Measurements from ENCODE around the gene ASCC1.
"Not testable (repeated sequence)": the region's sequence is repeated elsewhere in the genome, so short reads cannot be mapped to it uniquely, and the experiment has no call there.

ASCC1 gene

GRCh38 chr10:72122221-72122620, 93.9 kb downstream of the ASCC1 start:
- Histone ChIP-seq H3K27ac (ENCODE audit: low read depth in 2 of 2, low read length in 2 of 2) (no peak overlapping the region), H3K36me3 (ENCODE audit: control insufficient read depth in 2 of 2, insufficient read depth in 2 of 2, low read length in 2 of 2) (no peaks in the 10 kb centered on the region), H3K9me3 (ENCODE audit: control insufficient read depth in 2 of 2, low read length in 2 of 2) (no peaks in the 10 kb centered on the region)

GRCh38 chr10:72121389-72121788, 94.7 kb downstream of the ASCC1 start:
- Histone ChIP-seq H3K27me3 (ENCODE audit: control insufficient read depth in 2 of 2, insufficient read depth in 2 of 2, low read length in 2 of 2) (no peaks in the 10 kb centered on the region), H3K4me1 (ENCODE audit: control insufficient read depth in 2 of 2, insufficient read depth in 2 of 2, low read length in 2 of 2) (peaks cover 0 to 3% of the 10 kb centered on the region in 2 donors), H3K4me3 (ENCODE audit: low read length in 2 of 2) (no peak overlapping the region), H3K27ac (ENCODE audit: low read depth in 2 of 2, low read length in 2 of 2) (no peak overlapping the region), H3K36me3 (ENCODE audit: control insufficient read depth in 2 of 2, insufficient read depth in 2 of 2, low read length in 2 of 2) (no peaks in the 10 kb centered on the region), H3K9me3 (ENCODE audit: control insufficient read depth in 2 of 2, low read length in 2 of 2) (no peaks in the 10 kb centered on the region), H3K9ac (ENCODE audit: low read depth in 1 of 2, low read length in 2 of 2) (no peak overlapping the region)

More at GRCh38 chr10:72122221-72122620, 93.9 kb downstream of the ASCC1 start:
- Histone ChIP-seq H3K27me3 (ENCODE audit: control insufficient read depth in 2 of 2, insufficient read depth in 2 of 2, low read length in 2 of 2) (no peaks in the 10 kb centered on the region), H3K4me3 (ENCODE audit: low read length in 2 of 2) (no peak overlapping the region), H3K4me1 (ENCODE audit: control insufficient read depth in 2 of 2, insufficient read depth in 2 of 2, low read length in 2 of 2) (peaks cover 0 to 3% of the 10 kb centered on the region in 2 donors), H3K9ac (ENCODE audit: low read depth in 1 of 2, low read length in 2 of 2) (no peak overlapping the region)

DNA sequence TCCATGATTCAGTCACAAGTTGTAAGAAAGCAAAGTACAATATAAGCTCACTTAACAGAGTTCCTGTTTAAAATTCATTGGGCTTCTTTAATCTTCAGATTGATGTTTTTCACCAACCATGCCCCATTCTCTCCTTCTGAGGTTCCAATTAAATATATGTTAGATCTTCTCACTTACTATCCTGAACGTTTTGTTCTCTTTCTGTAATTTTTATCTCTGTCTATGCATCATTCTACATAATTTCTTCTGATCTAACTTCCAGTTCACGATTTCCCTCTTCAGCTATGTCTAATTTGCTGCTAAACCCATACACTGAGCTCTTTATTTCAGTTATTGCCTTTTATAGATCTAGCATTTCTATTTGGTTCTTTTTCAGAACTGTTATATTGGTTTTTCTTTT, 99.7 kb downstream of the ASCC1 start:
- Histone ChIP-seq H3K4me1 (ENCODE audit: control insufficient read depth in 2 of 2, insufficient read depth in 2 of 2, low read length in 2 of 2) (no peaks in the 10 kb centered on the region), H3K4me3 (ENCODE audit: low read length in 2 of 2) (no peak overlapping the region), H3K9ac (ENCODE audit: low read depth in 1 of 2, low read length in 2 of 2) (no peak overlapping the region), H3K9me3 (ENCODE audit: control insufficient read depth in 2 of 2, low read length in 2 of 2) (no peaks in the 10 kb centered on the region), H3K36me3 (ENCODE audit: control insufficient read depth in 2 of 2, insufficient read depth in 2 of 2, low read length in 2 of 2) (no peaks in the 10 kb centered on the region), H3K27me3 (ENCODE audit: control insufficient read depth in 2 of 2, insufficient read depth in 2 of 2, low read length in 2 of 2) (no peaks in the 10 kb centered on the region), H3K27ac (ENCODE audit: low read depth in 2 of 2, low read length in 2 of 2) (no peak overlapping the region)

- Histone ChIP-seq H3K4me3 (ENCODE audit: low read length in 2 of 2) (no peak overlapping the region), H3K27me3 (ENCODE audit: control insufficient read depth in 2 of 2, insufficient read depth in 2 of 2, low read length in 2 of 2) (no peaks in the 10 kb centered on the region), H3K27ac (ENCODE audit: low read depth in 2 of 2, low read length in 2 of 2) (no peak overlapping the region), H3K4me1 (ENCODE audit: control insufficient read depth in 2 of 2, insufficient read depth in 2 of 2, low read length in 2 of 2) (peaks cover 2% of the 10 kb centered on the region in 2 donors), H3K9me3 (ENCODE audit: control insufficient read depth in 2 of 2, low read length in 2 of 2) (no peaks in the 10 kb centered on the region), H3K36me3 (ENCODE audit: control insufficient read depth in 2 of 2, insufficient read depth in 2 of 2, low read length in 2 of 2) (no peaks in the 10 kb centered on the region), H3K9ac (ENCODE audit: low read depth in 1 of 2, low read length in 2 of 2) (no peak overlapping the region)
Measured at GRCh38 chr10:72114706-72115450, 101.2 kb downstream of the ASCC1 start.

DNA sequence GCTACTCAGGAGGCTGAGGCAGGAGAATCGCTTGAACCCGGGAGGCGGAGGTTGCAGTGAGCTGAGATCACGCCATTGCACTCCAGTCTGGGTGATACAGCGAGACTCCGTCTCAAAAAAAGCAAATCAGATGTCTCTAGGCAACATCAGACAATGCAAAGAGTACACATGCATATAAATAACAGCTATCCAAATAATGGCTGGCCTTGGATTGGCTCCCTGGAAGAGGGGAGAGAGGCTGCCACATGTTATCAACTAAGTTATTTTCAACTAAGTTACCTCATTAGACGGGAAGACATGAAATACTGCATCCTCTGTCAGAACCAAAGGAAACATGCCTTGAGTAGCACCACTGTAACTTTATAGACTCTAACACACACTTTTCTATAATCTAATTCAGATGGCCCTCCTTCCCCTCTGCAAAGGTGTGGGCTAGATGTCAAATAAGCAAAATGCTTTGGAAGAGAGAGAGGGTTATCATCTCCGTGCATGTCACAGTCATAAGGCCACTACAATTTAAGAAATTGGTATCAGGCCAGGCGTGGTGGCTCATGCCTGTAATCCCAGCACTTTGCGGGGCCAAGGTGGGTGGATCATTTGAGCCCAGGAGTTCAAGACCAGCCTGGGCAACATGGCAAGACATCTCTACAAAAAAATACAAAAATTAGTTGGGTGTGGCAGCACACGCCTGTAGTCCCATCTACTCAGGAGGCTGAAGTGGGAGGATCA, 105.2 kb downstream of the ASCC1 start:
- Histone ChIP-seq H3K4me3 (ENCODE audit: low read length in 2 of 2) (no peak overlapping the region), H3K27ac (ENCODE audit: low read depth in 2 of 2, low read length in 2 of 2) (no peak overlapping the region)

DNA sequence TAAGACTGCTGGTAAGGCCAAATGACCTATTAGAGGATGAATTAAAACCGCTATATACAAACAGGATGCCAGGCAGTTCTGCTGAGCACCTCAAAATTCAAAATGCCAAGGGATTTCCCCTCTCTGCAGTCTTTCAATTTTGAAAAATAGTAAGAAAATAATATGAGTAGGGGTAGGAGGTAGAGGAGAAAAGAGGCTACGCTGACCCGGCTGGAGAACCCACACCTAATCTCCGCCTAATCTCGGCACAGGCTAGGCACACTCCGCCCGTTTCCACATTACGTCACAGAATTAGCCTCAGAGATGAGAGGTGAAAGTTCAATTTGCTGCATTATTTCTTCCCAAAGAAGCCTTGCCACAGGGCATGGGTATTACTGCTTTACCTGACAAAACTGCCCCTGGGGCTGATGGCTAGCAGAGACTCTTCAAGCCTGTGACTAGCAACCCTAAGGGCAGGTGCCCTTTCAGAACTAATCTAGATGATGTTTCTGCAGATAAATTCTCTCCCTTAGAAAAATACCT, 106.4 kb downstream of the ASCC1 start:
- H3K9me3 ChIP-seq (ENCODE audit: control insufficient read depth in 2 of 2, low read length in 2 of 2) = no peaks in the 10 kb centered on the region
- no peaks in the 10 kb centered on the region for H3K27me3 ChIP-seq (ENCODE audit: control insufficient read depth in 2 of 2, insufficient read depth in 2 of 2, low read length in 2 of 2)
- H3K9ac ChIP-seq (ENCODE audit: low read depth in 1 of 2, low read length in 2 of 2) = no peak overlapping the region
- no peak overlapping the region for H3K27ac ChIP-seq (ENCODE audit: low read depth in 2 of 2, low read length in 2 of 2)
- H3K4me3 ChIP-seq (ENCODE audit: low read length in 2 of 2) = no peak overlapping the region
- peaks cover 9% of the 10 kb centered on the region in 2 donors for H3K4me1 ChIP-seq (ENCODE audit: control insufficient read depth in 2 of 2, insufficient read depth in 2 of 2, low read length in 2 of 2)
- H3K36me3 ChIP-seq (ENCODE audit: control insufficient read depth in 2 of 2, insufficient read depth in 2 of 2, low read length in 2 of 2) = no peaks in the 10 kb centered on the region

More for the DNA sequence above, 105.2 kb downstream of the ASCC1 start:
- H3K4me1 ChIP-seq (ENCODE audit: control insufficient read depth in 2 of 2, insufficient read depth in 2 of 2, low read length in 2 of 2) = peaks cover 9% of the 10 kb centered on the region in 2 donors
- H3K9me3 ChIP-seq (ENCODE audit: control insufficient read depth in 2 of 2, low read length in 2 of 2) = no peaks in the 10 kb centered on the region
- no peaks in the 10 kb centered on the region for H3K36me3 ChIP-seq (ENCODE audit: control insufficient read depth in 2 of 2, insufficient read depth in 2 of 2, low read length in 2 of 2)
- no peaks in the 10 kb centered on the region for H3K27me3 ChIP-seq (ENCODE audit: control insufficient read depth in 2 of 2, insufficient read depth in 2 of 2, low read length in 2 of 2)
- no peak overlapping the region for H3K9ac ChIP-seq (ENCODE audit: low read depth in 1 of 2, low read length in 2 of 2)

DNA sequence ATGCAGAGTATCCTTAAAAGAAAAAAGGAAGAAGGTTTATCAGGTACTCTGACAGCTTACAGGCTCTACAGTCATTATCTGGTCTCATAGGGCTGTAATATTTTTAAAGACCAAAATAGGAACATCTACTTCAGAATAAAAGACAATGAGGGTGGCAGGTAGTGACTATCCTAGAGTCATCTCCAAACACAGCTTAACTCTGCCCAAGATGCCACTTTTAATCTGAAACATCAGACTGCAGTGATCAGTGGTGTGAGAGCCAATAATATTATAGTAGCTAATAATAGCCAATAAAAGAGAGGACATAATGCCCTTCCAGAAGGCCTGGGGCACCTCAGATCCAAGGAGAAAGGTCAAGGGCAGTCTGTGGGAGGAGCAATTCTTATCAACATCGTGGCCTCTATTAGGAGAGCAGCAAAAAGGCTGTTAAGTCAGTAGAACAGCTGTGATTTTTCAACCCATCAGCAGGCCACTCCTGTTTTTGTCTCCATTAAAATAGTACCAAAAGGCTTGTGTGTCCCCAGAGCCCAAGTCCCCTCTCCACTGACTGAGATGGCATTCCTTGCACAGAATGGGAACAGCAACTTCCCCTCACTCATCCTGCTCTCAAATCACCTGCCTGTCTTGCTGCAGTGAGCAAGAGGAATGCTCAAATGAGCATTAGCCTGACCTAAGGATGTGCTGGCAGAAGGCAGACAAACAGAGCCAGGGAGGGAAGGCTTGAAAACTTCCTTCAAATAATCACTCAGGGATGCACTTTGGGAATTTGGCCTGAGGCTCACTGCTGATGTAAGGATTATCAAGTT, 107.0 kb downstream of the ASCC1 start:
- Histone ChIP-seq H3K27ac (ENCODE audit: low read depth in 2 of 2, low read length in 2 of 2) (no peak overlapping the region), H3K27me3 (ENCODE audit: control insufficient read depth in 2 of 2, insufficient read depth in 2 of 2, low read length in 2 of 2) (no peaks in the 10 kb centered on the region), H3K36me3 (ENCODE audit: control insufficient read depth in 2 of 2, insufficient read depth in 2 of 2, low read length in 2 of 2) (no peaks in the 10 kb centered on the region), H3K4me1 (ENCODE audit: control insufficient read depth in 2 of 2, insufficient read depth in 2 of 2, low read length in 2 of 2) (peaks cover 9% of the 10 kb centered on the region in 2 donors), H3K9ac (ENCODE audit: low read depth in 1 of 2, low read length in 2 of 2) (no peak overlapping the region), H3K9me3 (ENCODE audit: control insufficient read depth in 2 of 2, low read length in 2 of 2) (no peaks in the 10 kb centered on the region), H3K4me3 (ENCODE audit: low read length in 2 of 2) (no peak overlapping the region)

GRCh38 chr10:72108004-72108370, 108.1 kb downstream of the ASCC1 start:
- H3K4me3 ChIP-seq (ENCODE audit: low read length in 2 of 2); H3K36me3 ChIP-seq (ENCODE audit: control insufficient read depth in 2 of 2, insufficient read depth in 2 of 2, low read length in 2 of 2); H3K27ac ChIP-seq (ENCODE audit: low read depth in 2 of 2, low read length in 2 of 2); H3K4me1 ChIP-seq (ENCODE audit: control insufficient read depth in 2 of 2, insufficient read depth in 2 of 2, low read length in 2 of 2); H3K27me3 ChIP-seq (ENCODE audit: control insufficient read depth in 2 of 2, insufficient read depth in 2 of 2, low read length in 2 of 2); H3K9ac ChIP-seq (ENCODE audit: low read depth in 1 of 2, low read length in 2 of 2); H3K9me3 ChIP-seq (ENCODE audit: control insufficient read depth in 2 of 2, low read length in 2 of 2): not testable (repeated sequence)

GRCh38 chr10:72107325-72108003, 108.6 kb downstream of the ASCC1 start:
- no peaks in the 10 kb centered on the region for H3K36me3 ChIP-seq (ENCODE audit: control insufficient read depth in 2 of 2, insufficient read depth in 2 of 2, low read length in 2 of 2)
- no peak overlapping the region for H3K9ac ChIP-seq (ENCODE audit: low read depth in 1 of 2, low read length in 2 of 2)
- no peak overlapping the region for H3K4me3 ChIP-seq (ENCODE audit: low read length in 2 of 2)
- no peak overlapping the region for H3K27ac ChIP-seq (ENCODE audit: low read depth in 2 of 2, low read length in 2 of 2)
- H3K4me1 ChIP-seq (ENCODE audit: control insufficient read depth in 2 of 2, insufficient read depth in 2 of 2, low read length in 2 of 2) = peaks cover 9% of the 10 kb centered on the region in 2 donors
- H3K9me3 ChIP-seq (ENCODE audit: control insufficient read depth in 2 of 2, low read length in 2 of 2) = no peaks in the 10 kb centered on the region
- no peaks in the 10 kb centered on the region for H3K27me3 ChIP-seq (ENCODE audit: control insufficient read depth in 2 of 2, insufficient read depth in 2 of 2, low read length in 2 of 2)
